HG02938 (cell line): Measurements from ENCODE around the gene LTBP4.
"Not testable (repeated sequence)": the region's sequence is repeated elsewhere in the genome, so short reads cannot be mapped to it uniquely, and the experiment has no call there.

Experiments
- ATAC-seq: cut with Tn5 transposase; IDR thresholded peaks from one replicate; pipeline ENCODE4 v1.9.1; 2021; ENCODE audit warnings: mild to moderate bottlenecking, moderate library complexity; ENCODE audit not compliant: unreplicated experiment

LTBP4 gene

GRCh38 chr19:40576585-40577451, 24.4 kb upstream of the LTBP4 start, which contains the start of gene SHKBP1:
SHKBP1 (plus strand) TSS chr19:40576873; CDS start chr19:40576900, 27 bp downstream.
- peak; percentile 86 for ATAC-seq

GRCh38 chr19:40578442-40578908, 22.7 kb upstream of the LTBP4 start:
- ATAC-seq: no peak

- no peak for ATAC-seq
Observed at GRCh38 chr19:40580619-40581018, 20.6 kb upstream of the LTBP4 start.

GRCh38 chr19:40581531-40581930, 19.6 kb upstream of the LTBP4 start:
- ATAC-seq: no peak

GRCh38 chr19:40582467-40582866, 18.7 kb upstream of the LTBP4 start:
- no peak for ATAC-seq

- no peak for ATAC-seq
Observed at GRCh38 chr19:40583283-40583682, 17.9 kb upstream of the LTBP4 start.

- no peak for ATAC-seq
Observed at GRCh38 chr19:40584007-40584406, 17.2 kb upstream of the LTBP4 start.

- ATAC-seq: no peak
Observed at GRCh38 chr19:40585241-40585981, 15.8 kb upstream of the LTBP4 start.

GRCh38 chr19:40585982-40586422, 15.2 kb upstream of the LTBP4 start:
- no peak for ATAC-seq

- no peak for ATAC-seq
Observed at GRCh38 chr19:40586611-40587010, 14.6 kb upstream of the LTBP4 start.

- no peak for ATAC-seq
Observed at GRCh38 chr19:40588110-40588854, 12.9 kb upstream of the LTBP4 start.

GRCh38 chr19:40588926-40589569, 12.1 kb upstream of the LTBP4 start:
- ATAC-seq: no peak

GRCh38 chr19:40589591-40590429, 11.4 kb upstream of the LTBP4 start:
- ATAC-seq: no peak

- ATAC-seq: no peak
Observed at GRCh38 chr19:40590464-40591265, 10.5 kb upstream of the LTBP4 start.

- not testable (repeated sequence) for ATAC-seq
Observed at GRCh38 chr19:40591724-40592123, 9.4 kb upstream of the LTBP4 start.

- ATAC-seq: no peak
Observed at GRCh38 chr19:40592170-40592569, 9.0 kb upstream of the LTBP4 start.

GRCh38 chr19:40594255-40594654, 6.9 kb upstream of the LTBP4 start:
- ATAC-seq: no peak

GRCh38 chr19:40594657-40595091, 6.5 kb upstream of the LTBP4 start:
- no peak for ATAC-seq
